AG04450 (cell line): ENCODE measurements around the gene EIF3I. TPM values are rescaled to one million over a fixed set of nuclear protein-coding genes. Genes with fewer than 3 reads are reported as not detected.

Experiments
- CTCF ChIA-PET: fragments of 300-600, 350-600 bp; formaldehyde crosslinking; extraction: SDS; loops from one replicate; lab custom pipeline; 2022; ENCODE audit warnings: antibody characterized with exemption, inconsistent platforms; lab: Charles Lee
- POLR2A ChIA-PET: fragments of 350-600 bp; formaldehyde crosslinking; extraction: SDS; loops from one replicate; lab custom pipeline; 2021; ENCODE audit warnings: antibody characterized with exemption, inconsistent platforms; lab: Yijun Ruan, JAX
- DNase-seq: peaks from one replicate; pipeline ENCODE4 v3.0.0-alpha.2; 2011; ENCODE audit warnings: low read depth, low spot score
- H3K27ac ChIP-seq: one replicate; pipeline ENCODE4 v1.5.1; 2012; ENCODE audit warnings: low read depth, low read length, control low read depth
- H3K27me3 ChIP-seq: one replicate; pipeline ENCODE4 v1.6.0; 2012; ENCODE audit warnings: low read length; ENCODE audit not compliant: control insufficient read depth, insufficient read depth
- H3K4me3 ChIP-seq: 2 replicates; pipeline ENCODE4 v1.5.1; 2011; ENCODE audit warnings: mild to moderate bottlenecking, low read depth, low read length, control low read depth
- H3K9me3 ChIP-seq: 2 replicates; pipeline ENCODE4 v1.5.1; 2012; ENCODE audit warnings: low read length; ENCODE audit not compliant: control insufficient read depth, insufficient read depth
- CTCF ChIP-seq: IDR thresholded peaks from 2 replicates; pipeline ENCODE4 v1.5.1; 2011; ENCODE audit warnings: low read depth, low read length, control low read depth, inconsistent platforms
- polyA plus RNA-seq: library from polyadenylated mRNA; depleted of rRNA; stranded (reverse); fragments of >200 nt; gene quantifications from 2 replicates; pipeline ENCODE4 v1.2.3, GENCODE V29; 2011

EIF3I gene
- polyA plus RNA-seq, 1 experiment: 357 TPM

- DNase-seq: no peak
- POLR2A ChIA-PET: interaction anchor here (1.4 kb wide), 1 partner anchor 52 kb away, joined by 4 read pairs; no protein-coding TSS in a partner anchor
- Histone ChIP-seq H3K4me3 (no peak overlapping the region), H3K27me3 (no peaks in the 10 kb centered on the region), H3K9me3 (no peaks in the 10 kb centered on the region; the same call in 1 of the 2 replicates), H3K27ac (peak overlapping the region; percentile 21)
- CTCF ChIA-PET: interaction anchor here (1.8 to 2.8 kb wide), 2 partner anchors 9 to 23 kb away, joined by 13 read pairs; no protein-coding TSS in a partner anchor
- no peak for TF ChIP-seq CTCF
Measured at GRCh38 chr1:32239337-32239736, 17.1 kb downstream of the EIF3I start.

GRCh38 chr1:32239790-32240139 is 17.6 kb downstream of the EIF3I start:
- H3K9me3 ChIP-seq: no peaks in the 10 kb centered on the region; the same call in 1 of the 2 replicates
- POLR2A ChIA-PET: interaction anchor here (2.4 kb wide), 1 partner anchor 96 kb away, joined by 18 read pairs; the partner anchor contains the start of gene MARCKSL1
- no peak for DNase-seq
- CTCF ChIA-PET: interaction anchor here (1.8 to 2.8 kb wide), 2 partner anchors 8 to 24 kb away, joined by 13 read pairs; no protein-coding TSS in a partner anchor
- H3K27ac ChIP-seq: peak overlapping the region; percentile 21
- peak overlapping the region; percentile 70 for H3K4me3 ChIP-seq
- H3K27me3 ChIP-seq: no peaks in the 10 kb centered on the region
- TF ChIP-seq CTCF: no peak

- Histone ChIP-seq H3K27ac (peak overlapping the region; percentile 75), H3K27me3 (no peaks in the 10 kb centered on the region), H3K9me3 (no peaks in the 10 kb centered on the region; the same call in 1 of the 2 replicates), H3K4me3 (peak overlapping the region; percentile 70)
- peak; percentile 27; the same call in 1 of the 2 replicates for TF ChIP-seq CTCF
- POLR2A ChIA-PET: interaction anchor here (0.8 to 2.4 kb wide), 8 partner anchors 8 to 96 kb away, joined by 3 to 18 read pairs (median 3); partner anchors contain the start of genes MARCKSL1 and TXLNA
- no peak for DNase-seq
- CTCF ChIA-PET: interaction anchor here (0.6 to 2.8 kb wide), 6 partner anchors 8 to 77 kb away, joined by 3 to 13 read pairs (median 4); no protein-coding TSS in a partner anchor
Measured at GRCh38 chr1:32240140-32240951, 18.1 kb downstream of the EIF3I start.

- POLR2A ChIA-PET: interaction anchor here (0.5 to 2.4 kb wide), 12 partner anchors 9 to 95 kb away, joined by 3 to 18 read pairs (median 3); partner anchors contain the start of genes CCDC28B, HDAC1, MARCKSL1 and TXLNA
- no peak for TF ChIP-seq CTCF
- Histone ChIP-seq H3K27ac (peak overlapping the region; percentile 75), H3K9me3 (no peaks in the 10 kb centered on the region; the same call in 1 of the 2 replicates), H3K4me3 (peak overlapping the region; percentile 70), H3K27me3 (no peaks in the 10 kb centered on the region)
- CTCF ChIA-PET: interaction anchor here (0.6 to 2.8 kb wide), 5 partner anchors 8 to 75 kb away, joined by 3 to 13 read pairs (median 4); no protein-coding TSS in a partner anchor
- no peak for DNase-seq
Measured at GRCh38 chr1:32241001-32241763, 19.0 kb downstream of the EIF3I start.
